CD4-positive, alpha-beta T cell (primary cell): ENCODE results near the gene ASTN2. TPM values are rescaled to one million over a fixed set of nuclear protein-coding genes. Genes with fewer than 3 reads are reported as not detected.

Source experiments
- ATAC-seq: fragments of 200-7000 bp; cut with Tn5 transposase; one replicate; pipeline ENCODE4 v1.10.0; 2022; ENCODE audit warnings: mild to moderate bottlenecking; ENCODE audit not compliant: poor library complexity
- CTCF ChIA-PET: fragments of 350-600 bp; sonication (Branson Sonifier 250); formaldehyde crosslinking; loops from one replicate; lab custom pipeline; 2021; ENCODE audit warnings: antibody characterized with exemption, inconsistent platforms; lab: Charles Lee
- POLR2A ChIA-PET: fragments of 350-600 bp; sonication (Branson Sonifier 250); formaldehyde crosslinking; loops from one replicate; lab custom pipeline; 2021; ENCODE audit warnings: antibody characterized with exemption, inconsistent platforms; lab: Charles Lee
- DNase-seq, 14 experiments: peaks; one replicate each; pipeline ENCODE4 v3.0.0-alpha.2; 2013 to 2020; ENCODE audit warnings: mixed read lengths in 2 of 14
- H3K27ac ChIP-seq, 2 donors: one replicate each; pipeline versions ENCODE4 v1.5.1 to v1.7.0; 2013; ENCODE audit warnings: low read length in 2 of 2, low read depth in 1 of 2, mild to moderate bottlenecking in 1 of 2
- H3K27me3 ChIP-seq, 2 experiments: 1 replicate in 1 of 2; 2 replicates in 1 of 2; pipeline versions ENCODE4 v1.6.1 to v1.7.0; 2013; ENCODE audit warnings: low read length in 2 of 2, control low read depth in 1 of 2, mild to moderate bottlenecking in 1 of 2, moderate library complexity in 1 of 2; ENCODE audit not compliant: insufficient read depth in 2 of 2, control insufficient read depth in 1 of 2
- H3K36me3 ChIP-seq: one replicate; pipeline ENCODE4 v1.6.1; 2013; ENCODE audit warnings: low read length, control low read depth; ENCODE audit not compliant: insufficient read depth
- H3K4me1 ChIP-seq: one replicate; pipeline ENCODE4 v1.6.1; 2013; ENCODE audit warnings: low read length, control low read depth; ENCODE audit not compliant: insufficient read depth
- H3K4me3 ChIP-seq: one replicate; pipeline ENCODE4 v1.5.1; 2013; ENCODE audit warnings: mild to moderate bottlenecking, low read length, moderate library complexity
- H3K9me3 ChIP-seq, 2 experiments: 1 replicate in 1 of 2; 2 replicates in 1 of 2; pipeline versions ENCODE4 v1.6.1 to v1.7.0; 2013; ENCODE audit warnings: low read length in 2 of 2, mild to moderate bottlenecking in 2 of 2, control low read depth in 1 of 2, moderate library complexity in 1 of 2; ENCODE audit not compliant: control insufficient read depth in 1 of 2, insufficient read depth in 1 of 2
- H3K27ac Mint-ChIP-seq: one replicate; pipeline ENCODE4 v1.8.0; 2020; ENCODE audit warnings: mixed read lengths
- H3K27me3 Mint-ChIP-seq: one replicate; pipeline ENCODE4 v1.8.0; 2021; ENCODE audit warnings: mixed read lengths
- H3K36me3 Mint-ChIP-seq: one replicate; pipeline ENCODE4 v1.8.0; 2021; ENCODE audit warnings: low read depth, mixed read lengths
- H3K4me1 Mint-ChIP-seq: one replicate; pipeline ENCODE4 v1.8.0; 2021; ENCODE audit warnings: low read depth, mixed read lengths
- H3K4me3 Mint-ChIP-seq: one replicate; pipeline ENCODE4 v1.8.0; 2020; ENCODE audit warnings: mild to moderate bottlenecking, mixed read lengths
- H3K9me3 Mint-ChIP-seq: one replicate; pipeline ENCODE4 v1.8.0; 2020; ENCODE audit warnings: mixed read lengths
- CTCF ChIP-seq: fragments of 200-600 bp; IDR thresholded peaks from one replicate; pipeline ENCODE4 v1.8.0; 2022; ENCODE audit warnings: antibody characterized with exemption, mild to moderate bottlenecking
- intact Hi-C, 2 experiments: fragments of 100-400 bp; cut with DNase I in 1 of 2; cut with micrococcal nuclease in 1 of 2; formaldehyde crosslinking; loops; one replicate each; pipeline versions ENCODE4 v1.15.1 to v1.9.0; 2023 to 2025; cut with DNase I, micrococcal nuclease
- total RNA-seq, 174 experiments: library from RNA in 2 of 174; stranded (reverse) in 2 of 174; gene quantifications; one replicate each; pipeline ENCODE4 v1.2.3 and lab custom pipeline; 2021 to 2026

ASTN2 gene
- total RNA-seq, 2 experiments from 2014 or later: 2.3 to 2.4 TPM

GRCh38 chr9:116471093-116471906 lies 943.6 kb downstream of the ASTN2 start:
- H3K36me3 ChIP-seq: no peaks in the 10 kb centered on the region
- Mint-ChIP-seq H3K27me3 (no peaks in the 10 kb centered on the region), H3K36me3 (no peaks in the 10 kb centered on the region), H3K9me3 (no peaks in the 10 kb centered on the region), H3K27ac (no peak overlapping the region), H3K4me1 (no peaks in the 10 kb centered on the region), H3K4me3 (no peak overlapping the region)
- no peak overlapping the region for H3K27ac ChIP-seq
- H3K9me3 ChIP-seq: no peaks in the 10 kb centered on the region
- no peak for DNase-seq
- ChIA-PET CTCF (no interaction called here), POLR2A (no interaction called here)
- H3K4me1 ChIP-seq: no peaks in the 10 kb centered on the region
- ATAC-seq: no peak
- H3K27me3 ChIP-seq: no peaks in the 10 kb centered on the region
- TF ChIP-seq CTCF: no peak
- H3K4me3 ChIP-seq: no peak overlapping the region
- intact Hi-C loops: no loop called here

- no peaks in the 10 kb centered on the region for H3K36me3 ChIP-seq
- Mint-ChIP-seq H3K27me3 (no peaks in the 10 kb centered on the region), H3K4me1 (no peaks in the 10 kb centered on the region), H3K27ac (no peak overlapping the region), H3K36me3 (no peaks in the 10 kb centered on the region), H3K4me3 (no peak overlapping the region), H3K9me3 (no peaks in the 10 kb centered on the region)
- H3K27ac ChIP-seq: no peak overlapping the region
- DNase-seq (no peak), ATAC-seq (no peak)
- ChIA-PET POLR2A (no interaction called here), CTCF (no interaction called here)
- no peaks in the 10 kb centered on the region for H3K4me1 ChIP-seq
- no peak for TF ChIP-seq CTCF
- intact Hi-C loops: no loop called here
- H3K4me3 ChIP-seq: no peak overlapping the region
- H3K9me3 ChIP-seq: no peaks in the 10 kb centered on the region
- H3K27me3 ChIP-seq: no peaks in the 10 kb centered on the region
Observed at GRCh38 chr9:116468793-116469527, 945.9 kb downstream of the ASTN2 start.

- ATAC-seq (no peak), DNase-seq (no peak)
- Histone ChIP-seq H3K9me3 (no peaks in the 10 kb centered on the region), H3K27me3 (no peaks in the 10 kb centered on the region), H3K4me3 (no peak overlapping the region), H3K27ac (no peak overlapping the region), H3K36me3 (no peaks in the 10 kb centered on the region), H3K4me1 (no peaks in the 10 kb centered on the region)
- Mint-ChIP-seq H3K27ac (no peak overlapping the region), H3K27me3 (no peaks in the 10 kb centered on the region), H3K4me1 (no peaks in the 10 kb centered on the region), H3K4me3 (no peak overlapping the region), H3K9me3 (no peaks in the 10 kb centered on the region), H3K36me3 (no peaks in the 10 kb centered on the region)
- ChIA-PET CTCF (no interaction called here), POLR2A (no interaction called here)
- intact Hi-C loops: no loop called here
- TF ChIP-seq CTCF: no peak
Observed at GRCh38 chr9:116468369-116468768, 946.5 kb downstream of the ASTN2 start.
